Measurements from ENCODE around the gene ZNF227.

- TF ChIP-seq, protein P1, sequence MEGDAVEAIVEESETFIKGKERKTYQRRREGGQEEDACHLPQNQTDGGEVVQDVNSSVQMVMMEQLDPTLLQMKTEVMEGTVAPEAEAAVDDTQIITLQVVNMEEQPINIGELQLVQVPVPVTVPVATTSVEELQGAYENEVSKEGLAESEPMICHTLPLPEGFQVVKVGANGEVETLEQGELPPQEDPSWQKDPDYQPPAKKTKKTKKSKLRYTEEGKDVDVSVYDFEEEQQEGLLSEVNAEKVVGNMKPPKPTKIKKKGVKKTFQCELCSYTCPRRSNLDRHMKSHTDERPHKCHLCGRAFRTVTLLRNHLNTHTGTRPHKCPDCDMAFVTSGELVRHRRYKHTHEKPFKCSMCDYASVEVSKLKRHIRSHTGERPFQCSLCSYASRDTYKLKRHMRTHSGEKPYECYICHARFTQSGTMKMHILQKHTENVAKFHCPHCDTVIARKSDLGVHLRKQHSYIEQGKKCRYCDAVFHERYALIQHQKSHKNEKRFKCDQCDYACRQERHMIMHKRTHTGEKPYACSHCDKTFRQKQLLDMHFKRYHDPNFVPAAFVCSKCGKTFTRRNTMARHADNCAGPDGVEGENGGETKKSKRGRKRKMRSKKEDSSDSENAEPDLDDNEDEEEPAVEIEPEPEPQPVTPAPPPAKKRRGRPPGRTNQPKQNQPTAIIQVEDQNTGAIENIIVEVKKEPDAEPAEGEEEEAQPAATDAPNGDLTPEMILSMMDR (IDR thresholded peaks at IDR 0.05; ENCODE audit: low read depth, low read length): no peak
- TF ChIP-seq EZH2phosphoT487 (IDR thresholded peaks at IDR 0.05; ENCODE audit: low read depth): no peak
These were observed 5.1 kb upstream of the ZNF227 start for GRCh38 chr19:44207126-44207803.
